Measurements from ENCODE around the gene SPPL2B.
"Not testable (repeated sequence)": the region's sequence is repeated elsewhere in the genome, so short reads cannot be mapped to it uniquely, and the experiment has no call there.

Gene SPPL2B

GRCh38 chr19:2391118-2391725 is 62.7 kb downstream of the SPPL2B start:
- no peaks in the 10 kb centered on the region for H4K20me1 ChIP-seq (ENCODE audit: insufficient read depth, low read length)
- H3K4me2 ChIP-seq (ENCODE audit: low read depth, low read length), result no peak overlapping the region; the same call in 1 of the 2 replicates
- no peak overlapping the region for H3K27ac ChIP-seq (ENCODE audit: low read length)
- H3K9me3 ChIP-seq (replicated peaks; ENCODE audit: insufficient read depth, low read length), result no peaks in the 10 kb centered on the region
- no peaks in the 10 kb centered on the region; the same call in 1 of the 2 replicates for H3K27me3 ChIP-seq (replicated peaks; ENCODE audit: insufficient read depth, low read length)
- no peak for TF ChIP-seq EZH2 (optimal IDR thresholded peaks at IDR 0.05; ENCODE audit: low read depth, low read length)
- TF ChIP-seq CTCF (IDR thresholded peaks at IDR 0.05; ENCODE audit: low read length), result peak; percentile 83
- H3K9ac ChIP-seq (ENCODE audit: low read length), result no peak overlapping the region
- H3K4me3 ChIP-seq (ENCODE audit: low read length), result no peak overlapping the region
- no peaks in the 10 kb centered on the region for H3K79me2 ChIP-seq (ENCODE audit: low read length)
- no peaks in the 10 kb centered on the region for H3K36me3 ChIP-seq (replicated peaks; ENCODE audit: insufficient read depth, low read length)
- DNase-seq, result peak; percentile 88
- H3F3A ChIP-seq (ENCODE audit: insufficient read depth, low read length), result peaks cover 32% of the 10 kb centered on the region
- H3K4me1 ChIP-seq (ENCODE audit: low read length), result peaks cover 24% of the 10 kb centered on the region
- H3K9me2 ChIP-seq (replicated peaks; ENCODE audit: insufficient read depth, low read length), result no peaks in the 10 kb centered on the region
- no peak overlapping the region for H2AFZ ChIP-seq (ENCODE audit: low read length)

GRCh38 chr19:2392366-2392765 is 63.9 kb downstream of the SPPL2B start:
- DNase-seq, result no peak
- Histone ChIP-seq H3K27ac (ENCODE audit: low read length) (peak overlapping the region; percentile 6; the same call in 1 of the 2 replicates), H3K79me2 (ENCODE audit: low read length) (no peaks in the 10 kb centered on the region), H3K9ac (ENCODE audit: low read length) (no peak overlapping the region), H4K20me1 (ENCODE audit: insufficient read depth, low read length) (no peaks in the 10 kb centered on the region), H3K9me3 (replicated peaks; ENCODE audit: insufficient read depth, low read length) (no peaks in the 10 kb centered on the region), H3K36me3 (replicated peaks; ENCODE audit: insufficient read depth, low read length) (no peaks in the 10 kb centered on the region), H3F3A (ENCODE audit: insufficient read depth, low read length) (peaks cover 32% of the 10 kb centered on the region), H3K4me3 (ENCODE audit: low read length) (no peak overlapping the region), H3K27me3 (replicated peaks; ENCODE audit: insufficient read depth, low read length) (no peaks in the 10 kb centered on the region; the same call in 1 of the 2 replicates), H3K4me1 (ENCODE audit: low read length) (peaks cover 24% of the 10 kb centered on the region), H3K9me2 (replicated peaks; ENCODE audit: insufficient read depth, low read length) (no peaks in the 10 kb centered on the region), H2AFZ (ENCODE audit: low read length) (no peak overlapping the region), H3K4me2 (ENCODE audit: low read depth, low read length) (no peak overlapping the region)
- no peak for TF ChIP-seq EZH2phosphoT487 (IDR thresholded peaks at IDR 0.05; ENCODE audit: low read length)
- TF ChIP-seq EZH2 (optimal IDR thresholded peaks at IDR 0.05; ENCODE audit: low read depth, low read length), result no peak
- no peak for TF ChIP-seq CTCF (IDR thresholded peaks at IDR 0.05; ENCODE audit: low read length)

- not testable (repeated sequence) for H3K27me3 ChIP-seq (replicated peaks; ENCODE audit: insufficient read depth, low read length); H3K4me3 ChIP-seq (ENCODE audit: low read length); H3K27ac ChIP-seq (ENCODE audit: low read length); H3K9me3 ChIP-seq (replicated peaks; ENCODE audit: insufficient read depth, low read length); DNase-seq; H3K9me2 ChIP-seq (replicated peaks; ENCODE audit: insufficient read depth, low read length); H3K79me2 ChIP-seq (ENCODE audit: low read length); H3K9ac ChIP-seq (ENCODE audit: low read length); H4K20me1 ChIP-seq (ENCODE audit: insufficient read depth, low read length); H3K4me2 ChIP-seq (ENCODE audit: low read depth, low read length); H2AFZ ChIP-seq (ENCODE audit: low read length); H3K36me3 ChIP-seq (replicated peaks; ENCODE audit: insufficient read depth, low read length)
- H3K4me1 ChIP-seq (ENCODE audit: low read length), result peaks cover 24% of the 10 kb centered on the region
- peaks cover 32% of the 10 kb centered on the region for H3F3A ChIP-seq (ENCODE audit: insufficient read depth, low read length)
These were observed 64.4 kb downstream of the SPPL2B start for GRCh38 chr19:2392899-2393298.

GRCh38 chr19:2394054-2394441 is 65.6 kb downstream of the SPPL2B start:
- H3K27me3 ChIP-seq (replicated peaks; ENCODE audit: insufficient read depth, low read length), result no peaks in the 10 kb centered on the region
- H3K27ac ChIP-seq (ENCODE audit: low read length), result peak overlapping the region; percentile 86
- DNase-seq, result no peak
- H3K9ac ChIP-seq (ENCODE audit: low read length), result peak overlapping the region; percentile 59
- H3K4me2 ChIP-seq (ENCODE audit: low read depth, low read length), result peak overlapping the region; percentile 45
- no peaks in the 10 kb centered on the region for H3K9me3 ChIP-seq (replicated peaks; ENCODE audit: insufficient read depth, low read length)
- H3K4me1 ChIP-seq (ENCODE audit: low read length), result peaks cover 24% of the 10 kb centered on the region
- H3F3A ChIP-seq (ENCODE audit: insufficient read depth, low read length), result peaks cover 32% of the 10 kb centered on the region
- H3K4me3 ChIP-seq (ENCODE audit: low read length), result peak overlapping the region; percentile 31
- H4K20me1 ChIP-seq (ENCODE audit: insufficient read depth, low read length), result no peaks in the 10 kb centered on the region
- peak overlapping the region; percentile 1; the same call in 1 of the 2 replicates for H2AFZ ChIP-seq (ENCODE audit: low read length)
- no peaks in the 10 kb centered on the region for H3K79me2 ChIP-seq (ENCODE audit: low read length)
- H3K9me2 ChIP-seq (replicated peaks; ENCODE audit: insufficient read depth, low read length), result no peaks in the 10 kb centered on the region
- no peak for TF ChIP-seq CTCF (IDR thresholded peaks at IDR 0.05; ENCODE audit: low read length)
- H3K36me3 ChIP-seq (replicated peaks; ENCODE audit: insufficient read depth, low read length), result no peaks in the 10 kb centered on the region

Data from MM.1S (cell line).